ENCODE data around the gene MVK.

GRCh38 chr12:109611223-109611622 is 37.6 kb downstream of the MVK start:
- TF ChIP-seq, protein P1, sequence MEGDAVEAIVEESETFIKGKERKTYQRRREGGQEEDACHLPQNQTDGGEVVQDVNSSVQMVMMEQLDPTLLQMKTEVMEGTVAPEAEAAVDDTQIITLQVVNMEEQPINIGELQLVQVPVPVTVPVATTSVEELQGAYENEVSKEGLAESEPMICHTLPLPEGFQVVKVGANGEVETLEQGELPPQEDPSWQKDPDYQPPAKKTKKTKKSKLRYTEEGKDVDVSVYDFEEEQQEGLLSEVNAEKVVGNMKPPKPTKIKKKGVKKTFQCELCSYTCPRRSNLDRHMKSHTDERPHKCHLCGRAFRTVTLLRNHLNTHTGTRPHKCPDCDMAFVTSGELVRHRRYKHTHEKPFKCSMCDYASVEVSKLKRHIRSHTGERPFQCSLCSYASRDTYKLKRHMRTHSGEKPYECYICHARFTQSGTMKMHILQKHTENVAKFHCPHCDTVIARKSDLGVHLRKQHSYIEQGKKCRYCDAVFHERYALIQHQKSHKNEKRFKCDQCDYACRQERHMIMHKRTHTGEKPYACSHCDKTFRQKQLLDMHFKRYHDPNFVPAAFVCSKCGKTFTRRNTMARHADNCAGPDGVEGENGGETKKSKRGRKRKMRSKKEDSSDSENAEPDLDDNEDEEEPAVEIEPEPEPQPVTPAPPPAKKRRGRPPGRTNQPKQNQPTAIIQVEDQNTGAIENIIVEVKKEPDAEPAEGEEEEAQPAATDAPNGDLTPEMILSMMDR (IDR thresholded peaks at IDR 0.05; ENCODE audit: insufficient read depth, low read depth, low read length): no peak
- no peak for TF ChIP-seq EZH2 (IDR thresholded peaks at IDR 0.05; ENCODE audit: insufficient read depth, low read length)

All from astrocyte (in vitro differentiated cells and primary cell).